ENCODE results near the gene IQGAP2.

The IQGAP2 gene

DNA sequence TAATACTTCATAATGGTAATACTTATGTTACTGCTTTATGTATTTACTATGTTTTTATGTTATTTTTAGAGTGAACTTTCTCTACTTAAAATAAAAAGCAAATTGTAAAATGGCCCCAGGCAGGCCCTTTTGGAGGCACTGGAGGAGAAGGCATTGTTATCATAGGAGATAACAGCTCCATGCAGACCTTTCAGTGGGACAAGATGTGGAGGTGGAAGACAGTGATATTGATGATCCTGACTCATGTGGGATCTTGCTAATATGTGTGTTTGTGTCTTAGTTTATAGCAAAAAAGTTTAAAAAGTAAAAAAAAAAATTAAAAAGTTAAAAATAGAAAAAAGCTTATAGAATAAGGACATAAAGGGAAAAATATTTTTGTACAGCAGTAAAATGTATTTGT is 74.5 kb downstream of the IQGAP2 start:
- DNase-seq (ENCODE audit: low spot score): no peak

DNA sequence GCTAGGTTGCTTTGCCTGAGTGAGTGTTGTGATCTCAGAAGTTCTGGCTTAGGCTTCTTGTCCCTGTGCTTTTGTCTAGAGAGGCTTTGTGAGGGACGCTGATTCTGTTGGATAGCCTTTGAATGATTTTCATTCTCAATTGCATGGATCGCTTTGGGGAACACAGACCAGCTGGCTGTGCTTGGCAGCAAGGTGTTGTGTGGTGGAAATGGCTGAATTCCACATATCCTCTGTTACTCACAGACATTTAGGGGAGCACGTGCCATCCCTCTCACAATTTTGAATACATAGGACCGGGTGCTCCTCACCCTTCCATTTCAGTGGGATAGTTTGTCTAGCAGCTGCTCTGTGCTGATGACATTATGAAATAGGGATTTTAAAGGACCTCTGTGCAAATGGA is 76.2 kb downstream of the IQGAP2 start:
- DNase-seq (ENCODE audit: low spot score): no peak

- no peak for DNase-seq (ENCODE audit: low spot score)
These were observed 77.0 kb downstream of the IQGAP2 start for GRCh38 chr5:76479973-76480667.

DNA sequence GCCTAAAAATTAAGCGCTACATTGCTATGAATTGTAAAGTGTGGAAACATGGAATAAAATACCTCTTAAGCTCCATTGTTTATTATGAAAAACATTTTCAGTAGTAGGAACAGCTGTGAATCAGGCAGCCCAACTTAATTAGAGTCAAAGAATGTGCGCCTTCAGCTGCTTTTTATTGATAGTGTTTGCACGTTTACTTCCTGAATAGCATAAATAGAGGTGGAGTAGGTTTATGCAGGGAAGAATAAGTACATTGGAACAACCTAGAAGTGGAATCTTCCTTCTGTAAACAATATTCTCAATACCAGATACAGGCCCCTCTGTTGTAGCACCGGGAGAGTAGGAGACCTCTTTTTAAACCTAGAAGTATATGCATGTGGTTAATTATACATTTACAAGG is 79.9 kb downstream of the IQGAP2 start:
- DNase-seq (ENCODE audit: low spot score): no peak

- no peak for DNase-seq (ENCODE audit: low spot score)
These were observed 80.3 kb downstream of the IQGAP2 start for GRCh38 chr5:76483433-76483832.

GRCh38 chr5:76483881-76484280 is 80.8 kb downstream of the IQGAP2 start:
- no peak for DNase-seq (ENCODE audit: low spot score)

GRCh38 chr5:76485511-76485910 is 82.4 kb downstream of the IQGAP2 start:
- DNase-seq (ENCODE audit: low spot score): no peak

GRCh38 chr5:76487386-76487785 is 84.3 kb downstream of the IQGAP2 start:
- DNase-seq (ENCODE audit: low spot score): no peak

DNA sequence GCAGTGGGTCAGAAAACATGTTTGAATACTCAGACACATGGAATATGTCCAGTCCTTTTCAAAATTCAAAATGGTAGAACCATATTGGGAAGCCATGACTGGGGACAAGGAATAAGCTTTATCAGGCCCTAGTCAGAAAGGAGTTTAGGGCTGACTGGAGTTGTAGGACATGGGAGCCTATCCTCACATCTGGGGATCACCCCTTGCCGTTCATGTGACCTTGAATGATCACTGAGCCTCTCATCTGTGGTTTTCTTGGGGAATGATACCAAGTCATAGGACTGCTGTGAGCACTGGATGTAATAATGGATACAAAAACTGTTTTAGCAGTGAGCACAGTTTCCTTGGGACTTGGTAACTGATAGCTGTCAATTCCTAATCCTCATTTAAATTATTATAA is 84.7 kb downstream of the IQGAP2 start:
- DNase-seq (ENCODE audit: low spot score): no peak

DNA sequence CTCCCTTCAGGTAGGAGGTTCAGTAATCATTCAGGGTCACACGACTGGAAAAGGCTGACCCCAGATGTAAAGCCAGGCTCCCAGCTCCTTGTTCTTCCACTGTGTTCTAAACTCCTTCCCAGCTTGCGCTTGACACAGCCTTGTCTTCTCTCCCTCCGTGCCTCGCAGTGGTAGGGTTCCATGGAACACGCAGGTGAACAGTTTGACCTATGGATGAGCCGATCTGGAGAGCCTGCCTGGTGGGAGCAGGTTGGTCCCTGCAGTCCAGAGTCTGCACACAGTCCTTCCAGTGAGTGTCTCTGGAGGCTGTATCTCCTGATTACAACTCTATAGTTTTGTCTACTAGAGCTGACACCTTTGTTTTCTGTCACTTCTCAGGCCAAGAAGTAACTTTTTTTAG is 85.9 kb downstream of the IQGAP2 start:
- no peak for DNase-seq (ENCODE audit: low spot score)

DNA sequence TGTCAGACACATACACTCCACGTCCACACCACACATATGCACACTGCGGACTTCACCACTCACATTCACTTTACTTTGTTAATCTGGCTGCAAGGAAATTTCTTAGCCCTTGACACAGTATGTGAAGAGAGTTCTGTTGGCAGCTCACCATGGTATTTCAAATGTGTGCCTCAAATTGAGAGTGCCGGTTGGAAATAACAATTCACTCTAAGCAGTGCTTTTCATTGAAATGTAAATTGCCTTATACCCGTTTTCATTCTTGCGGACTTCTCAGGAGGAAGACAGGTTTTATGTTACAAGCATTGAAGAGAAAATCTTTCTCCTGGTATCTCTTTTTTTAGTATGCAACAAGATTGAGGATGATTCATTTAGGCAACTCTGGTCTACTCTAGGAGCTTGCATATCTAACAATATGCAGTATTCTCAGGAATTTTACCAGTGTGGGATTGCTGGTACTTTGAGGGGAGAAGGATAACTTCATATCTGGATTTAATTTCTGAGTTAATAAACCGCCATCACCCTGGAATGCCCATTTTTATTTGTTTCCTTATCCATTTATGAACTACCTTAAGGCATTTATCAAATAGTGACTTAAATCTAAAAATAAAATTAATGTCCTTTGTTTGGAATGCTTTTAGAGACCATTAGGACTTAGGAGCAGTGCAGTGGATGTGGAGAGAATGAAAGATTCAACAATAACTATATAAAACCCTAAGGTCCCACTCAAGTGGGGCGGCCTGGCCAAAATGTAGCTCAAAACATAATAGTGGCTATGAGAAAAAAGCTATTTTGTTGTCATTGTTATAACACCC is 87.0 kb downstream of the IQGAP2 start:
- DNase-seq (ENCODE audit: low spot score): no peak

DNA sequence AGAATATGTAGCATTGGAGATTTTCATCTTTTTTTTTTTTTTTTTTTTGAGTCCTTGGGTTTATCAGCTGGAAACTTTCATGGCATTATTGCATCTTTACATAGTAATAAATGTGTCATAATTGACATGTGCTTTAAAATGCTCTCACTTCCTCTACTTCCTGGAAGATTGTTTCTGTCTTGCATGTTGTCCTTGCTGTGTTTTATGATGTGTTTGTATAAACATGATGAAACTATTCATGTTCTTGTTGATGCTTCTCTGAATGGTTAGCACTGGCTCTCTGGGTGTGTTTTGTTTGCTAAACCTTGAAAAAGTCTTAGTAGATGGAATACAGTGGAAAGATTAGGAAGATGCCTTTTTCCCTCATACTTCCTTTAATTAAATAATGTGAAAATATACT is 87.9 kb downstream of the IQGAP2 start:
- no peak for DNase-seq (ENCODE audit: low spot score)

DNA sequence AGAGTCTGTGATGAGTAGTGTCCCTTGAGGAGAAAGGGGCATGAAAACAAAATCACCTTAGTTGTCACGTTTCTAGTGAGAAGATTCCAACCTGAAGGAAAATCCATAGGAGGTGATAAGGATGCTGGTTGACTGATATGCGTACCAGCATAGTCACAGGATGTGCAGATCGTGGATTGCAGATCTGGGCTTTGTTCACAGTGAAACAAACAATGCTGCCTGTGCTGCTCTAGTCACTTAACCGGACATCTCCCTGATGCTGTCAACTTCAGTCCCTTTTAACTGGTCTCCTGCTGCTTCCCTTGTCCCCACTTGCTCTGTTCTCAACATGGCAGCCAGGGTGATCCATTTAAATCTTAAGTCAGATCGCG is 89.7 kb downstream of the IQGAP2 start:
- DNase-seq (ENCODE audit: low spot score): no peak

GRCh38 chr5:76493190-76493837 is 90.2 kb downstream of the IQGAP2 start:
- no peak for DNase-seq (ENCODE audit: low spot score)

- DNase-seq (ENCODE audit: low spot score): no peak
These were observed 91.1 kb downstream of the IQGAP2 start for GRCh38 chr5:76494201-76494600.

GRCh38 chr5:76495870-76496269 is 92.8 kb downstream of the IQGAP2 start:
- no peak for DNase-seq (ENCODE audit: low spot score)

DNA sequence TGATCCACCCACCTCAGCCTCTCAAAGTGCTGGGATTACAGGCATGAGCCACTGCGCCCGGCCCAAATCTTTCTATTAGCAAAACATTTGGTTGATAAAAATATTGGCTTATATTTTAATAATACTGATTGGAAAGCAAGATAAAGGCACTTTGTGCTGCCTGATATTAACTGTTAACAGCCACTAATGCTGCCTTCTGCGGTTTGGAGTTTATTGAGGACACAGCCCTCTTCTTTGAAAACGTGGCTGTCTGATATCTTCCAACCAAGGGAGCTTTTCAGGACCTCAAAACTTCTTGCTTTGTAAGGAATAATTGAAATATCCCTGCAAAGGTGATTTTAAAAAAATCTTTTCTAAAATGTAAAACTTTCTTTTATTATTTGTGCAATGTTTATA is 94.0 kb downstream of the IQGAP2 start:
- DNase-seq (ENCODE audit: low spot score): no peak

GRCh38 chr5:76497986-76498717 is 95.1 kb downstream of the IQGAP2 start:
- no peak for DNase-seq (ENCODE audit: low spot score)

DNA sequence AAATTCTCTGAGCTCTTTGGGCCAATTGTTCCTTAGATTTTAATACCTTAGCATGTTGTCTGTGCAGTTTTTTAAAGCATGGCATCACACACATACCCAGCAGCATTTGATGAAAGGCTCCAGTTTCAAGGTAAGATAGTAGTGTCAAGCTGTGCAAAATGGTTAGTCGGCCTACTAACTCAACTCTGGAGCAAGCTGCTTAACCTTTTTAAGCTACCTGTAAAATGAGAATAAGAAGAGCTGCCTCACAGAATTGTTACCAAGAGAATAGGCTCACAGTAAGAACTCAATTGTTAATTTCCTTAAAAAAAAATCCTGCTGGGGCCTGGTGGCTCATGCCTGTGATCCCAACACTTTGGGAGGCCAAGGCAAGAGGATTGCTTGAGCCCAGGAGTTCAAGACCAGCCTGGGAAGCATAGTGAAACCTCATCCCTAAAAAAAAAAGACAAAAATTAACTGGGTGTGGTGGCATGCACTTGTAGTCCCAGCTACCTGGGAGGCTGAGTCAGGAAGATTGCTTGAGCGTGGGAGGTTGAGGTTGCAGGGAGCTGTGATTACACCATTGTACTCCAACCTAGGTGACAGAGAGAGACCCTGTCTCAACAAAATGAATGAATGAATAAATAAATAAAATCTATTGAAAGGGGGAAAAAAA is 96.5 kb downstream of the IQGAP2 start:
- no peak for DNase-seq (ENCODE audit: low spot score)

- no peak for DNase-seq (ENCODE audit: low spot score)
These were observed 97.7 kb downstream of the IQGAP2 start for GRCh38 chr5:76500633-76501393.

DNA sequence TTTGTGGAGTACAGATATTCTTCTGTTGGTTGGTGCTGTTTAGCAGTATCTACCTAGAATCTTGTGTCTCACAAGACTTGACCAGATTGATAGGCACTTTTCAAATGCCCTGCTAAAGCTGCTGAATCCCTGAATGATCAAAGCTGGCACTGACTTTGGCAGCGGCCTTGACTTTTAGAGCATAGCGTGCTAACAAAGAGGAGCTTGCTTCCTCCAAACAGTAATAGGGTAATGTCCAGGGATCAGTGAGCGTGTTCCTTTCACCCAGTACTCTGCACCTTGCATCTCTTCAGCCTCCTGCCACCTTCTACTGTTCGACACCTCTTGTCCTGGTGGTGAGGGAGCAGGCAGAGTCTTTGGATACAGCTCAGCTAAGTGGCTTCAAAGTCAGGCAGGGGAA is 100.8 kb downstream of the IQGAP2 start:
- DNase-seq (ENCODE audit: low spot score): no peak
